Effector CD8-positive, alpha-beta T cell (primary cell): ENCODE measurements around the gene GARIN5A.

Experiments
- DNase-seq: peaks from one replicate; lab custom pipeline; 2025; lab: John Stamatoyannopoulos, UW

The GARIN5A gene

GRCh38 chr19:50508843-50509190 lies 32.2 kb upstream of the GARIN5A start:
- no peak for DNase-seq

- DNase-seq = no peak
Observed at GRCh38 chr19:50507376-50507775, 30.7 kb upstream of the GARIN5A start.

- DNase-seq = no peak
Observed at GRCh38 chr19:50506700-50507099, 30.1 kb upstream of the GARIN5A start.

- no peak for DNase-seq
Observed at GRCh38 chr19:50505856-50506611, 29.4 kb upstream of the GARIN5A start.

GRCh38 chr19:50501568-50502475 lies 25.2 kb upstream of the GARIN5A start:
- DNase-seq = no peak

GRCh38 chr19:50501186-50501567 lies 24.5 kb upstream of the GARIN5A start:
- no peak for DNase-seq

- no peak for DNase-seq
Observed at GRCh38 chr19:50500753-50501151, 24.1 kb upstream of the GARIN5A start.

- DNase-seq = no peak
Observed at GRCh38 chr19:50500060-50500752, 23.6 kb upstream of the GARIN5A start.

- no peak for DNase-seq
Observed at GRCh38 chr19:50498219-50499056, 21.8 kb upstream of the GARIN5A start.

GRCh38 chr19:50497022-50497405 lies 20.4 kb upstream of the GARIN5A start:
- no peak for DNase-seq

GRCh38 chr19:50496189-50497021 lies 19.8 kb upstream of the GARIN5A start:
- no peak for DNase-seq

GRCh38 chr19:50495020-50495531 lies 18.4 kb upstream of the GARIN5A start:
- no peak for DNase-seq

GRCh38 chr19:50494186-50495019 lies 17.8 kb upstream of the GARIN5A start:
- no peak for DNase-seq

GRCh38 chr19:50493171-50493570 lies 16.5 kb upstream of the GARIN5A start:
- DNase-seq = no peak

- DNase-seq = no peak
Observed at GRCh38 chr19:50492303-50493052, 15.8 kb upstream of the GARIN5A start.

GRCh38 chr19:50490991-50491472 lies 14.4 kb upstream of the GARIN5A start:
- DNase-seq = no peak

- DNase-seq = no peak
Observed at GRCh38 chr19:50490411-50490811, 13.8 kb upstream of the GARIN5A start.

- DNase-seq = no peak
Observed at GRCh38 chr19:50489461-50490011, 12.9 kb upstream of the GARIN5A start.
